Neural progenitor cell (in vitro differentiated cells): ENCODE measurements around the gene EFHD1. TPM values are rescaled to one million over a fixed set of nuclear protein-coding genes. Genes with fewer than 3 reads are reported as not detected.
"Not testable (repeated sequence)": the region's sequence is repeated elsewhere in the genome, so short reads cannot be mapped to it uniquely, and the experiment has no call there.

Experiments used
- DNase-seq: peaks from one replicate; pipeline ENCODE4 v3.0.0-alpha.2; 2016; ENCODE audit warnings: low spot score
- H2AFZ ChIP-seq: fragments of 200-600 bp; sonication (generic); replicated peaks from 2 replicates; pipeline ENCODE4 v1.6.1; 2016; ENCODE audit warnings: antibody characterized with exemption
- H3F3A ChIP-seq: fragments of 200-600 bp; sonication (generic); 2 replicates; pipeline ENCODE4 v1.6.1; 2016; ENCODE audit warnings: antibody characterized with exemption, low read depth
- H3K27ac ChIP-seq: fragments of 200-600 bp; sonication (generic); 2 replicates; pipeline ENCODE4 v1.5.1; 2016; ENCODE audit warnings: mild to moderate bottlenecking
- H3K27me3 ChIP-seq: fragments of 200-600 bp; sonication (generic); 2 replicates; pipeline ENCODE4 v1.6.1; 2016; ENCODE audit warnings: mild to moderate bottlenecking, moderate library complexity
- H3K36me3 ChIP-seq: fragments of 200-600 bp; sonication (generic); 2 replicates; pipeline ENCODE4 v1.5.1; 2016
- H3K4me1 ChIP-seq: fragments of 200-600 bp; sonication (generic); 2 replicates; pipeline ENCODE4 v1.6.1; 2016; ENCODE audit warnings: mixed run types
- H3K4me2 ChIP-seq: fragments of 200-600 bp; sonication (generic); 2 replicates; pipeline ENCODE4 v1.6.1; 2016
- H3K4me3 ChIP-seq: fragments of 200-600 bp; sonication (generic); 2 replicates; pipeline ENCODE4 v1.5.1; 2016
- H3K79me2 ChIP-seq: fragments of 200-600 bp; sonication (generic); 2 replicates; pipeline ENCODE4 v1.6.1; 2016; ENCODE audit warnings: low read depth
- H3K9ac ChIP-seq: fragments of 200-600 bp; sonication (generic); 2 replicates; pipeline ENCODE4 v1.6.1; 2016
- H3K9me3 ChIP-seq: fragments of 200-600 bp; sonication (generic); 2 replicates; pipeline ENCODE4 v1.5.1; 2016; ENCODE audit warnings: low read depth
- H4K20me1 ChIP-seq: fragments of 200-600 bp; sonication (generic); 2 replicates; pipeline ENCODE4 v1.6.1; 2016; ENCODE audit warnings: low read depth
- H3K27ac Mint-ChIP-seq: 3 replicates; pipeline ENCODE4 v1.8.0; 2021; ENCODE audit warnings: mixed read lengths
- H3K27me3 Mint-ChIP-seq: 2 replicates; pipeline ENCODE4 v1.8.0; 2022; ENCODE audit warnings: low read depth, mild to moderate bottlenecking, inconsistent platforms, moderate library complexity, mixed read lengths; ENCODE audit not compliant: insufficient read depth
- H3K36me3 Mint-ChIP-seq: 3 replicates; pipeline ENCODE4 v1.8.0; 2021; ENCODE audit warnings: mixed read lengths
- H3K4me1 Mint-ChIP-seq: 3 replicates; pipeline ENCODE4 v1.8.0; 2021; ENCODE audit warnings: mixed read lengths
- H3K4me3 Mint-ChIP-seq: 3 replicates; pipeline ENCODE4 v1.8.0; 2021; ENCODE audit warnings: mild to moderate bottlenecking, moderate library complexity, mixed read lengths
- H3K9me3 Mint-ChIP-seq: 3 replicates; pipeline ENCODE4 v1.8.0; 2020; ENCODE audit warnings: mixed read lengths
- CTCF ChIP-seq: fragments of 200-600 bp; sonication (generic); IDR thresholded peaks from 2 replicates; pipeline ENCODE4 v1.5.1; 2017; ENCODE audit warnings: antibody characterized with exemption, mild to moderate bottlenecking
- EZH2 ChIP-seq: fragments of 200-600 bp; sonication (generic); IDR thresholded peaks from 2 replicates; pipeline ENCODE4 v1.6.1; 2017; ENCODE audit warnings: antibody characterized with exemption, mild to moderate bottlenecking, moderate library complexity
- EZH2phosphoT487 ChIP-seq: fragments of 200-600 bp; sonication (generic); IDR thresholded peaks from 2 replicates; pipeline ENCODE4 v1.6.1; 2017; ENCODE audit warnings: antibody characterized with exemption
- total RNA-seq: library from RNA; depleted of rRNA; stranded (reverse); fragments of >200 nt; gene quantifications from 2 replicates; pipeline ENCODE4 v1.2.3, GENCODE V29; 2015; ENCODE audit warnings: low replicate concordance

EFHD1 gene
- total RNA-seq, 1 donor from 2014 or later = 5.9 TPM

- peak overlapping the region; percentile 54 for H3K4me3 ChIP-seq
- peaks cover 23% of the 10 kb centered on the region for H3K27me3 Mint-ChIP-seq
- H3K79me2 ChIP-seq = no peaks in the 10 kb centered on the region
- peak overlapping the region; percentile 95 for H3K4me2 ChIP-seq
- H3K36me3 ChIP-seq = no peaks in the 10 kb centered on the region
- H3K4me3 Mint-ChIP-seq = peak overlapping the region; percentile 81
- H3K9me3 ChIP-seq = no peaks in the 10 kb centered on the region
- no peaks in the 10 kb centered on the region for H3K9me3 Mint-ChIP-seq
- no peak overlapping the region for H3K27ac Mint-ChIP-seq
- peak overlapping the region; percentile 91 for H2AFZ ChIP-seq
- no peak overlapping the region for H3K27ac ChIP-seq
- H3K36me3 Mint-ChIP-seq = peaks cover 1% of the 10 kb centered on the region
- TF ChIP-seq CTCF (peak; percentile 20), EZH2 (peak; percentile 86), EZH2phosphoT487 (peak; percentile 63)
- DNase-seq = peak; percentile 23
- H3K4me1 ChIP-seq = peaks cover 2% of the 10 kb centered on the region
- peaks cover 22% of the 10 kb centered on the region for H3K4me1 Mint-ChIP-seq
- no peak overlapping the region for H3K9ac ChIP-seq
- H3F3A ChIP-seq = peaks cover 33% of the 10 kb centered on the region
- H3K27me3 ChIP-seq = peaks cover 84% of the 10 kb centered on the region
- H4K20me1 ChIP-seq = peaks cover 4% of the 10 kb centered on the region
These were observed 446 bp upstream of the EFHD1 start for GRCh38 chr2:232632904-232633412.

DNA sequence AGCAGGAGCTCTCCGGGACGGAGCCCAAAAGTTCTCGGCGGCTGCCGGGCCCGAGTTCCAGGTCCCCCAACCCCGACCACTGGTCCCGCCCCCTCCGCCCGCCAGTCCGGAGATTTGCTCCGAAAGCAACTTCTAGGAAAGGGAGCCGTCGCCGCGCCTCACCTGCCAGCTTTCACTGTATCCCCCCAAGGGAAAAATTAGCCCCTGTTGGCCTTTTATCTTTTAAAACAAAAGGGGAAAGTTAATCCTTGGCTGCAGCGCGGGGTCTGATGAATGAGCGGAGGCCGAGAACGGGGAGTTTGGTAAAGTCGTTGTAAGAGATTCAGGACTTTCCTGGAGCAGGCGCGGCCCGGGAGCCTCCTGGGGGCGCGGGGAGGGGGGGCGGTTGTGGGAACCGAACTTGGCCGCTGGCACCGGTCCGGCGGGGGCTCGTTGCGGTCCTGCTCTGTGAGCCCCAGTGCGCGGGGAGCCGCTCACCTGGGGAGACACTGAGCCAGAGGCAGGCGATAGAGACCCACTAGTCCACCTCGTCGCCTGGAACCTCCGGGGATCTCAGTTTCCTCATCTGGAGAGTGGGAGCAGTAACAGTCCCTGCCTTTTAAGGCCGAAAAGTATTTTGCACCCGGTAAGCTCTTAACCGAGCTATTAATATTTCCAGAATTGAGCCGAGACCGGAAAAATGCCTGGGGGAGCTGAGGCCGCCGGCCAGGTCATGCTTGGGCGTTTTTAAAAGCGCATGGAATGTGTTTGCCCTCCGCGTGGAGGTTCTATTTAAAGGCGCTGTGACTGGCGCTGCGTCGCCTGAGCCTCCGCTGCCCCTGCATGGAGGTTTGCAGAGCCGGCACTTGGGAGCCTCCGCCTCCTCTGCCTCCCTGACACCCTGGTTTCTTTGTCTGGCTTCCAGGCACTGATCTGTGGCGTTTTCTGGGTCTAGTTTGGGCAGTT, 1.1 kb downstream of the EFHD1 start:
- Mint-ChIP-seq H3K27me3 (peaks cover 23% of the 10 kb centered on the region), H3K27ac (peak overlapping the region; percentile 83), H3K36me3 (peaks cover 1% of the 10 kb centered on the region), H3K4me1 (peaks cover 31% of the 10 kb centered on the region), H3K9me3 (no peaks in the 10 kb centered on the region), H3K4me3 (peak overlapping the region; percentile 86)
- Histone ChIP-seq H2AFZ (no peak overlapping the region), H3K4me3 (peak overlapping the region; percentile 54), H3K4me1 (peaks cover 16% of the 10 kb centered on the region), H3F3A (peaks cover 27% of the 10 kb centered on the region), H3K27me3 (peaks cover 96% of the 10 kb centered on the region), H3K36me3 (no peaks in the 10 kb centered on the region), H3K79me2 (no peaks in the 10 kb centered on the region), H3K9me3 (no peaks in the 10 kb centered on the region), H3K4me2 (peak overlapping the region; percentile 95), H4K20me1 (peaks cover 12% of the 10 kb centered on the region), H3K27ac (no peak overlapping the region), H3K9ac (no peak overlapping the region)
- DNase-seq = peak; percentile 65
- TF ChIP-seq EZH2 = peak; percentile 83
- peak; percentile 79 for TF ChIP-seq EZH2phosphoT487
- TF ChIP-seq CTCF = no peak

DNA sequence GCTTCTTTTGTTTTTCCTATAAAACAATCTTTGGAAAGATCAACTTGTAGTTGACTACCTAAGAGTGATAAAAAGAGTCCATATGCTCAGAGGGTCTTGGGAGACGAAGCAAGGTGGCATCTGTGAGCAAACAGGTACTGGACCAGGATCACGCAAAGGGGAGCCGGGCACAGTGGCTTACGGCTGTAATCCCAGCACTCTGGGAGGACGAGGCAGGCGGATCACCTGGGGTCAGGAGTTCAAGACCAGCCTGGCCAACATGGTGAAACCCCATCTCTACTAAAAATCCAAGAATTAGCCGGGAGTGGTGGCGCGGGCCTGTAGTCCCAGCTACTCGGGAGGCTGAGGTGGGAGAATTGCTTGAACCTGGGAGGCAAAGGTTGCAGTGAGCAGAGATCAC, 2.0 kb downstream of the EFHD1 start:
- peaks cover 12% of the 10 kb centered on the region for H4K20me1 ChIP-seq
- H3K79me2 ChIP-seq, H3K36me3 Mint-ChIP-seq, H3K9me3 Mint-ChIP-seq, H2AFZ ChIP-seq, H3K27ac ChIP-seq, H3K27ac Mint-ChIP-seq, H3K4me3 ChIP-seq, H3K9ac ChIP-seq, H3K36me3 ChIP-seq, DNase-seq, H3K9me3 ChIP-seq: not testable (repeated sequence)
- peaks cover 27% of the 10 kb centered on the region for H3F3A ChIP-seq
- Mint-ChIP-seq H3K27me3 (peaks cover 20% of the 10 kb centered on the region), H3K4me3 (peak overlapping the region; percentile 86), H3K4me1 (peaks cover 31% of the 10 kb centered on the region)
- peak overlapping the region; percentile 95 for H3K4me2 ChIP-seq
- peaks cover 93% of the 10 kb centered on the region for H3K27me3 ChIP-seq
- peaks cover 16% of the 10 kb centered on the region for H3K4me1 ChIP-seq

- TF ChIP-seq EZH2 = no peak
- TF ChIP-seq CTCF = no peak
- no peak for TF ChIP-seq EZH2phosphoT487
These were observed 2.4 kb downstream of the EFHD1 start for GRCh38 chr2:232635820-232636219.

More at GRCh38 chr2:232635820-232636219, 2.4 kb downstream of the EFHD1 start:
- Histone ChIP-seq H3F3A (peaks cover 27% of the 10 kb centered on the region), H3K4me2 (no peak overlapping the region), H3K36me3 (no peaks in the 10 kb centered on the region), H3K9me3 (no peaks in the 10 kb centered on the region), H3K9ac (no peak overlapping the region), H4K20me1 (peaks cover 12% of the 10 kb centered on the region), H3K4me3 (no peak overlapping the region), H3K4me1 (peaks cover 16% of the 10 kb centered on the region), H2AFZ (no peak overlapping the region), H3K79me2 (no peaks in the 10 kb centered on the region), H3K27me3 (peaks cover 90% of the 10 kb centered on the region), H3K27ac (no peak overlapping the region)
- Mint-ChIP-seq H3K36me3 (peaks cover 1% of the 10 kb centered on the region), H3K9me3 (no peaks in the 10 kb centered on the region), H3K27me3 (peaks cover 22% of the 10 kb centered on the region), H3K4me3 (no peak overlapping the region), H3K27ac (no peak overlapping the region), H3K4me1 (peaks cover 31% of the 10 kb centered on the region)
- DNase-seq = no peak
